GM18909 (cell line): ENCODE measurements around the gene QSER1.
"Not testable (repeated sequence)": the region's sequence is repeated elsewhere in the genome, so short reads cannot be mapped to it uniquely, and the experiment has no call there.

ENCODE experiments used
- ATAC-seq: cut with Tn5 transposase; IDR thresholded peaks from one replicate; pipeline ENCODE4 v1.9.1; 2021; ENCODE audit warnings: mild to moderate bottlenecking; ENCODE audit not compliant: unreplicated experiment, poor library complexity

QSER1 gene

GRCh38 chr11:33029218-33029617 lies 136.6 kb downstream of the QSER1 start:
- not testable (repeated sequence) for ATAC-seq
